GM18517 (cell line): ENCODE measurements around the gene CLCN6.

ENCODE experiments used
- ATAC-seq: cut with Tn5 transposase; IDR thresholded peaks from one replicate; pipeline ENCODE4 v1.9.1; 2021; ENCODE audit warnings: mild to moderate bottlenecking, moderate library complexity; ENCODE audit not compliant: unreplicated experiment

The CLCN6 gene, protein sequence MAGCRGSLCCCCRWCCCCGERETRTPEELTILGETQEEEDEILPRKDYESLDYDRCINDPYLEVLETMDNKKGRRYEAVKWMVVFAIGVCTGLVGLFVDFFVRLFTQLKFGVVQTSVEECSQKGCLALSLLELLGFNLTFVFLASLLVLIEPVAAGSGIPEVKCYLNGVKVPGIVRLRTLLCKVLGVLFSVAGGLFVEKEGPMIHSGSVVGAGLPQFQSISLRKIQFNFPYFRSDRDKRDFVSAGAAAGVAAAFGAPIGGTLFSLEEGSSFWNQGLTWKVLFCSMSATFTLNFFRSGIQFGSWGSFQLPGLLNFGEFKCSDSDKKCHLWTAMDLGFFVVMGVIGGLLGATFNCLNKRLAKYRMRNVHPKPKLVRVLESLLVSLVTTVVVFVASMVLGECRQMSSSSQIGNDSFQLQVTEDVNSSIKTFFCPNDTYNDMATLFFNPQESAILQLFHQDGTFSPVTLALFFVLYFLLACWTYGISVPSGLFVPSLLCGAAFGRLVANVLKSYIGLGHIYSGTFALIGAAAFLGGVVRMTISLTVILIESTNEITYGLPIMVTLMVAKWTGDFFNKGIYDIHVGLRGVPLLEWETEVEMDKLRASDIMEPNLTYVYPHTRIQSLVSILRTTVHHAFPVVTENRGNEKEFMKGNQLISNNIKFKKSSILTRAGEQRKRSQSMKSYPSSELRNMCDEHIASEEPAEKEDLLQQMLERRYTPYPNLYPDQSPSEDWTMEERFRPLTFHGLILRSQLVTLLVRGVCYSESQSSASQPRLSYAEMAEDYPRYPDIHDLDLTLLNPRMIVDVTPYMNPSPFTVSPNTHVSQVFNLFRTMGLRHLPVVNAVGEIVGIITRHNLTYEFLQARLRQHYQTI

DNA sequence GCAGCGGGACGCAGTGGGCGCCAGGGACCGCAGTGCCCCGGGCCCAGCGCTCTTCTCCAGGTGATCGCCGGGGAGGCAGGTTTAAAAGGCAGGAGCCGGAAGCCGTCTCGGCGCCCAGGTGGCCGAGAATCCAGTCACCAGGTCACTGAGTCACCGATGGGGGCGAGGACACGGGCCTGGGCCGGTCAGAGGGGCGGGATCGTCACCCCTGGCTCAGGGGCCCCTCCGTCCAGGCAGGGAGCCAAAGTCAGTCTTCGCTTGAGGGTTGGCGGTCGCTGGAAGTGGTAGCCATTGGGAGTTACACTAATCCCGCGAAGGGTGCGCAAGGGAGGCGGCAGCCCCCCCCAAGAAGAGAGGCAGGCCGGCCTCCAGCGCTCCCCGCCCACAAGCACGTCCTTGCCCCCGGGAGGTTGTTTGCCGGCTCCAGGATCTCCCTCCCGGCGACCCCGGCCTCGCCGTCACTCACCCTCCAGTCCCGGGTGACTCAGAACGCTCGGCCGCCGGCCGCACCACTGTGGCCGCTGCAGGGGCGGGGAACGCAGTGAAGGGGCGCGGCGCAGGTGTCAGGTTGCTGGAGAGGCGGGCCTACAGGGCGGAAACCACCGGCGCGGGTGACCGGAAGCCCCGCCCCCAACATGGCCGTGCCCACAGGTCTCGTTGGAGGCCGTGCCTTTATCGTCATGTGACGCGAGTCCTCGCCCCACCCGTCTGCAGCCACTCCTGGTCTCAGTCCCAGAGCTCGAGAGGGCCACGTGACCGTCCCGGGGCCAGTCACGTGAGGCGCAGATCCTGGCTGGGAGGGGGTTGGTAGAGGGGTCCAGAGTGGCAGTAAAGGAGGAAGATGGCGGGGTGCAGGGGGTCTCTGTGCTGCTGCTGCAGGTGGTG lies at the start of gene CLCN6, which contains the start of gene MTHFR:
CLCN6 (plus strand) TSS at position 770 of the 885 bp plus-strand sequence; CDS start at position 842, 72 bp downstream.
MTHFR (minus strand) TSS at position 543 of the 885 bp plus-strand sequence. CDS start 2,848 bp downstream, outside the sequence.
- ATAC-seq: peak; percentile 78

DNA sequence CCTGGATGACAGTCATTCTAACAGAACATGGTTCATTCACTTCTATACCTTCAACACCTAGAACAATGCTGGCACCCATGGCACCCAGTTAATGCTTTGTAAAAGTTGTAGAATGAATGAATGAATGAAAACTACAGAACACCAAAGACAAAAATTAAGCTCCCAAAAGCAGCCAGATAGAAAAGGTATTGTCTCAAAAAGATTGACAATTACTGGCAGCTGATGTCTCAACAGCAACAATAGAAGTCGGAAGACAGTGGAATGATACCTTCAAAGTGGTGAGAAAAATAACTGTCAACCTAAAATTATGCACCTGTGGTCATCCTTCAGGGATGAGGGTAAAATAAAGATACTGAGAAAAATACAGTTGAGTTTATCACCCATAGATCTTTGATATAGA lies 48.9 kb upstream of the CLCN6 start:
- no peak for ATAC-seq

DNA sequence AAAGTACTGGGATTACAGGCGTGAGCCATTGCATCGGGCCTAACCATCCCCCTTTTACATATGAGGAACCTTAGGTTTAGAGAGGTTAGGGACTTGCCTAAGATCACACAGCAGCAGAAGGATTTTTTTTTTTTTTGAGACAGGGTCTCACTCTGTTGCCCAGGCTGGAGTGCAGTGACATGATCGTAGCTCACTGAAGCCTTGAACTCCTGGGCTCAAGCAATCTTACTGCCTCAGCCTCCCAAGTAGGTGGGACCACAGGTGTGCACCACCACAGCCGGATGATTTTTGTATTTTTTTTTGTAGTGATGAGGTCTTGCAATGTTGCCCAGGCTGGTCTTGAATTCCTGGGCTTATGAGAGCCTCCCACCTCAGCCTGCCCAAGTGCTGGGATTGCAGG lies 46.2 kb upstream of the CLCN6 start:
- no peak for ATAC-seq

DNA sequence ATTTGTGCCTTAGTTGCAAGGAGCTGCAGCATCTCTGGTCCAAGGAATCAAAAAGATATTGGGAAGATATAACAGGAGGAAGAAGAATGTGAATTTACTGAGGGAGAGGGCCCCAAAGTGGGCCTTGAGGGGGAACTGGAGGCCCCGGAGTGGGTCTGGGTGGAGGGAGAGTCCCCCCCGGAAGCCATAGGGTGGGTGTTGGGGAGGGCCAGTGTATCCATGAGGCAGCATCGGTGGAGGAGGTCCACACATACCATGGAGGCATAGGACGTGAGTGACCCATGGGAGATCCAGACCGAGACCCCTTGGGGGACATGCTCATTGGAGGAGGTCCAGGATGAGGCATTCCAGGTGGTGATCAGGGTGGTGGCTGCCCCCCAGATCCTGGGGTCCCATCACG lies 44.7 kb upstream of the CLCN6 start:
- no peak for ATAC-seq

DNA sequence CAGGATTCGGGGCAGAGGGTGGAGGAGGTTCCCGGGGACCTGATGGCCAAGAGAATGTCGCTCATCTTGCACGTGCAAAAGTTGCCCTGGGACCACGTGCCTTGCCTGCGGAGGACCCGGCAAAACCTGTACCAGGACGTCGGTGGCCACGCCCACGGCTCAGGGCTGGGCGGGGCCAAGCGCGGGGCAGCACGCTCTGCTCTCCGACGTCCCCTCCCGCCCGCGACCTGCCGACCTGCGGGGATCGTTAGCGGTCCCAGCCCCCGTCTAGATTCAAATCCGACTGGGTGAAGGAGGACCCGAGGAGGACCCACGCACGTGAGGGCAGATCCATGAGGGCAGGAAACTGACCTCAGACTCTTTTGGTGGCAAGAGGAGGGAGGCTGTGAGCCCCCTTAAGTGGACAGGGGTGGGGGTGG lies 44.0 kb upstream of the CLCN6 start, which contains the start of gene C1orf167:
C1orf167 (plus strand) TSS at position 206 of the 419 bp plus-strand sequence. CDS start 2,208 bp downstream, outside the sequence.
- no peak for ATAC-seq

DNA sequence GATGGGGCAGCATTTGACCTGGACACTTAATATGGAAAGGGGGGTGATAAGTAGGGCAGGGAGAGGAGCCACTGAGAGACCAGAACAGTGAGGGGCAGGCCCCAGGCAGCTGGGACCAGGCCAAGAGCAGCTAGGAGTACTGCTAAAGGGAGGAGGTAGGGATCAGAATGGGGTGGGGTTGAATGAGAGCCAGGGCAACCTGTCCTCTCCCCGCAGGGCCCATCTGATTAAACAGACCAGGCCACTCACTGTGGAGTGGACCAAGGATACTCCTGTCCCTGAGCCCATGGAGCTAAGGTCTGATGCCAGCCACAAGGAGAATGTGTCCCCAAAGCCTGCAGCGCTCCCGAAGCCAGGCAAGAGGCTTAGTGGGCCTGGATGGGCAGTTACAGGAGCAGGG lies 41.9 kb upstream of the CLCN6 start:
- no peak for ATAC-seq

DNA sequence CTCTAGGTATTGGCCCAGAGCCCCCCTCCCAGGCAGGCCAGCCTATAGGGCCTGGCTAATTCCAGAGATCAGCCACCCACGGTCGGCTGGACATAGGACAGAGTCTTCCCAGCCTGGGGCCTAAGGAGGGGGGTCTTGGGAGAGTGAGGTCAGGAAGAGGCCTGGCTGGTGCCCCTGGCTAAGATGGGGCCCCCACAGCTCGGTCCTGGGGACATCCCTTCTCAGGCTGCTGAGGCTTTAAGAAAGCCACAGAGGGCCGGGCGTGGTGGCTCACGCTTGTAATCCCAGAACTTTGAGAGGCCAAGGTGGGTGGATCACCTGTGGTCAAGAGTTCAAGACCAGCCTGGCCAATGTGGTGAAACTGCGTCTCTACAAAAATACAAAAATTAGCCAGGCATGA lies 41.5 kb upstream of the CLCN6 start:
- no peak for ATAC-seq

DNA sequence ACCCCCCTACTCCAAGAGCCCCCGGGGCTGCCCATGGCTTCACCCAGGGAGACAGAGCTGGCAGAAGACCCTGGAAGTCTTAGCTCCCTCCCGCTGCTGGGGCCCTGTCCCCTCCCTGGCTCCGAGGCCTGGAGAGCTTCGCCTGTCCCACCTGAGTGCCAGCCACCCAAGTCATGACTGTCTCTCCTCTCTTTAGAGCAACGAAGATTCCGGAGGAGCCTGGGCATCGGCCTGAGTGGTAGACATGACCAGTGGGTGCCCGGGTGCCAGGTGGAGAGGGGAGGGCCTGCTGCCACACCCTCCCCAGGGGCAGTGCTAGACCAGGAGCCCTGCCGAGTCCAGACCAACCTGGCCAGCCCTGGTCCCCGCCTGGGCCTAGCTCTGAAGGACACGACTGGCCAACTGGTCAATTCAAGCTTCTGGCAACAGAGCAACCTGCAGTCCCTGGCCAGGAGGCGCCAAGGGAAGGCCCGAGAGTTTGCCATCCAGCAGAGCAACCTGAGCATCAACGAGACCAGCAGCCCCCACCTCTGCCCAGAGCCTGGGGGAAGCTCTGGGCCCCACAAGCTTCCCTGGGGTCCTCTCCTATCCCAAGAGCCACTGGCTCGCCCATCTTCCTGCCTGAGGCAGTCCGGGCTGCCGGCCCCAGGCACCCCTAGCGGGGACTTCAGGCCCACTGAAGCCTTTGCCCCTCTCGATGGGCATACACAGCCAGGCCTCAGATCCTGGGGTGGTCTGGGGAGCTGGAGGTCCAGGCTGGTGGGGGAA lies 40.1 kb upstream of the CLCN6 start:
- ATAC-seq: no peak

DNA sequence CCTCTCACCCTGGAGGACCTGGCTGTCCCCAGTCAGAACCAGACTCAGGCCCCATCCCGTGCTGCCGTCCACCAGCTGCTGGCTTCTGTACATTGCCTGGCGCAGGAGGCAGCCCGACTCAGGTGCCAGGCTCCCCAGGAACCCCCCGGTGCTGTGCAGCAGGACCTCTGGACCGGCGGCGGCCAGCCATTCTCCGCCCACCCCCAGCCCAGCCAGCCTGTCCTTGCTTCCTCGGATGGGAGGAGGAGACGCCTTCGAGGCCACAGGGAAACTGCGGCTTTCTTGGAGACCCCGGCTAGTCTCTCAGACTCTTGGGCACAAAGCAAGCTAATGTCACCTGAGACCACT lies 39.6 kb upstream of the CLCN6 start:
- no peak for ATAC-seq

DNA sequence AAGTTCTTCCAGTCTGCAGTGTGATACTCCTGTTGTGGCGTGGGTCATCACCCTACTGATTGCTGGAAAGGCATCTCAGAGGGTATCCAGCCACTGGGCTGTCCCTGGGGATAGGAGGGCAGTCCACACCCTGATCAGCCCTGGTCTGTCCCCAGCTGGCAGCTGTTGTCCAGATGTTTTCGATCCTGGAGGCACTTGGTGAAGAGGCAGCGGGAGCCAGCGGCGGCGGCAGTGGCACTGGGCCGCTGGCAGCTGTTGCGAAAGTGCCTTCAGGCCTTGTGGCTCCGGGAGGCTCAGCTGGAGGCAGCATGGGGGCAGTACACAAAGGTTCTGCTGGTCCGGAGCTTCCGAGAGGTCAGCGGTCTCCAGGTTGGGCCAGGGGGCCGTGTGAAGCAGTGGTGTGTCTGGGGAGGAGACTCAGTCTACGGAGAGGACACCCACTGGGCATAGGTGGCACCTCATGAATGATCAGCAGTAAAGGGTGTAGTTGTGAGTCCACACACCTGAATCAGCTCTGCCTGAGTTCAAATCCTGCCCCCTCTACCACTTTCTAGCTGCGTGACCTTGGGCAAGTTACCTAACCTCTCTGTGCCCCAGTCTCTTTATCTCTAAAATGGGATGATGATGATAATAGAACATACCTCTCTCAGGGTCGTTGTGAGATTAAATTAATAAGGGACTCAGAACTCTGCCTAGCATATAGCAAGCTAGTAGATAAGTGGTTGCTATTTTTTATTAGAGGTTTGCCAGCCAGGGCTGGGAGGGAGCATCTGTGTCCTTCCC lies 37.9 kb upstream of the CLCN6 start:
- no peak for ATAC-seq

DNA sequence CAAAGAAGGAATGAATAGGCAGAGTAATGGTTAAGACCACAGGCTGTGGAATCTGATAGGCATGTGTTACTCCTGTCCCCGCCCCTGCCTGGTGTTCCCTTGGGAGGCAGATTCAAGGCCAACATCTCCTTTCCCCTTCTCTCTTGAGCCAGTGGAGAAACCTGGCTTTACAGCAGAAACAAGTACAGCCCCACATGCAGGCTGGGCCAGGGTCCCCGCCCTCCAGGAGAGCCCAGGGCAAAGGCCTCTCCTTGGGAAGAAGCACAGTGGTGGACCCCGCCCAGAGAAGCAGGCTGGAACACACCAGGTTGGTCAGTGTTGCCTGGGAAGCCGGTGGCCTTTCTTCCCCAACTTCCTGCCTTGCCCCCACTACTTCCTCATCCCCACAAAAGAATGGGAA lies 37.2 kb upstream of the CLCN6 start:
- no peak for ATAC-seq

DNA sequence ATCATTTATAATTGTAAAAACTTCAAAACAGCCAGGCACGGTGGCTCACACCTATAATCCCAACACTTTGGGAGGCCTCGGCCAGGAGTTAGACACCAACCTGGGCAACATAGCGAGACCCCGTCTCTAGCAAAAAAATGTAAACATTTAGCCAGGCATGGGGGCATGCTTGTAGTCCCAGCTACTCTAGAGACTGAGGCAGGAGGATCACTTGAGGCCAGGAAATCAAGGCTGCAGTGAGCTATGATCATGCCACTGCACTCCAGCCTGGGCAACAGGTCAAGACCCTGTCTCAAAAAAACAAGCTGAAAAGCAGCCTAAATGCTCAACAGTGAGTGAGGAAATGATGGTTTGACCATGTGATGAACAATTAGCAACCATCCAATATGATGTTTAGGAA lies 36.7 kb upstream of the CLCN6 start:
- no peak for ATAC-seq

DNA sequence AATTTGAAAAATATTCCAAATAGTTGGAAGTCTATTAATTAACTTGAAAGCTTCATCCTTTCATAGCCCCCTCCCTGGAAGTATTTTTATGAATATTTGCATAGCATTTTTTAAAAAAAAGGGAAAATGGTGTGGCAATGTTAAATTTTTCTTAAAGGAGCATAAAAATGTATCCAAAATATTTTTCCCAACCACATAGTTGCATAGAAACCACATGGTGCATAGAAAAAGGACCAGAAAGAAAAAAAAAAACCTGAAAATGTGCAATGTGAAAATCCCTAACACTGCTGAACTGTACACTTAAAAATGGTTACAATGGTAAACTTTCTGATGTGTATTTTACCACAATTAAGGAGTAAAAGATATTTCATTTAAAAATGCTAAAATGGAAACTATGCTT lies 36.0 kb upstream of the CLCN6 start:
- no peak for ATAC-seq

DNA sequence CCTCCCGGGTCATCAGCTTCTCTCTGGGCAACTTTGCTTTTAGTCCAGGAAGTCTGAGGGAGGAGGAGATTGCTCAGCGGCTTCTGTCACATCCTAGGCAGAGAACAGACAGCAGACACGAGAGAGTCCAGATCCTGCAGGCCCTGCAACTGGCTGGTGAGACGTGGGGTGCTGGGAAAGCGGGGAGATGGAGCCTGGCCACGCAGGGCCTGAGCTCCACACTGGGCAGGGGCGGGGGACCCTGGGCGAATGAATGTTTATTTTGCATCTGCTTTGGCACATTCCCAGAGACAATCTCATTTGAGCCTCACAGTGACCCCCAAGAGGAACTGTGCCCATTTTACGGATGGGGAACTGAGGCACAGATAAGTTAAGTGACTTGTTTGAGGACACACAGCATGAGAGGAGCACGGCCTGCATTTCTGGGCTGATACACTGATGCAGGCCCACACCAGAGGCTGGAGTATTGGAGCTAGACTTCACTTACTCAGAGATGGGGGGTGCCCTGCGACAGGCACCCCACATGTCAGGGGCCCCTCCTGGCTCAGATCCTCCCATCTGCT lies 34.4 kb upstream of the CLCN6 start:
- no peak for ATAC-seq

DNA sequence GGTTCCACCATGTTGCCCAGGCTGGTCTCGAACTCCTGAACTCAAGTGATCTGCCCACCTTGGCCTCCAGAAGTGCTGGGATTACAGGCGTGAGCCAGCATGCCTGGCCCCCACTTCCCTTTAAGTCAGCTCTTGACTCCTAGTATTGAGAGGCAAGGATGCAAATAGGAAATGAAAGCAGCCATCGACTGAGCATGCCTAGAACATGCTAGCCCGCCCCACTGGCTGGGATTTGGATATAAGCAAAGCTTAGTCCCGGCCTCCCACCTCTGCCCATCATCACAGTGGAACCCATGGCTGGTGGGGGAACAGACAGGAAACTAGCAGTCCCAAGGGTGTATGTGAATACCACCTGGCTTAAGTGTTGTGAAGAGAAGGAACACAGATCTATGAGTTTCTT lies 33.5 kb upstream of the CLCN6 start:
- no peak for ATAC-seq

DNA sequence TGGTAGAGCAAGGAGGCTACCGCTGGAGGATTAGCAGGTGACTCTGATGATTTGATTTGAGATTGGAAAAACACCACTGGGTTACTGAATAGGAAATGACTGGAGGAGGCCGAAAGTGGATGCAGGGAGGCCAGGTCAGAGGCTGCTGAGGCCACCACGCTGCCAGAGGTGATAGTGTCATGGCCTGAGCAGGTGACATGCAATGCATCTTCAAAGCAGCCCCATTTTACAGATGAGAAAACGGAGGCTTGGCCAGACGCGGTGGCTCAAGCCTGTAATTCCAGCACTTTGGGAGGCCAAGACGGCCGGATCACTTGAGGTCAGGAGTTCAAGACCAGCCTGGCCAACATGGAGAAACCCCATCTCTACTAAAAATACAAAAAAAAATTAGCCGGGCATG lies 31.2 kb upstream of the CLCN6 start:
- no peak for ATAC-seq

DNA sequence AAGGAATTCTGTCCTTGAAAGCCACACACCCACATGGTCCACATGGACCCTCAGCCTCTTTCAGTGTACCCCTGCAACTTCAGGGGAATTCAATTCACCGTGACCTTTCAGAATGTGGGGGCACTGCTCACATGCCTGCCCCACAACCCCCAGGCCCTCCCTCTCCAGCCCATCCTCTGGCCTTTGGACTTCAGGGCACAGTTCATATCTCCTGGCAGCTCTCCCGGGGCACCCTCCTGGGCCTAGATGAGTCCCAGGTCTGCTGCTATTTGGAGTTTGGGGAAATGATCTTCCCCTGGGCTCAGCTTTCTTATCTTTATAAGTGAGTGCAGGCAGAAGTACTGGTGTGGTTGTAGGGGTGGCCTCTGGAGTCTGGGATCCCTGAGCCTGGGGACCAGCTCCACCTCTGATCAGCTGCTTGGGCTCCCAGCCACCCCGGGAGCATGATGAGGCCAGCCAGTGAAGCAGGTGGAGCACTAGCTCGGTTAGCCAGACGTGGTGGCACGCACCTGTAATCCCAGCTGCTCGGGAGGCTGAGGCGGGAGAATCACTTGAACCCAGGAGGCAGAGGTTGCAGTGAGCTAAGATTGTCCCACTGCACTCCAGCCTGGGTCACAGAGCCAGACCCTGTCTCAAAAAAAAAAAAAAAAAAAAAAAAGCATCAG lies 28.2 kb upstream of the CLCN6 start:
- no peak for ATAC-seq

DNA sequence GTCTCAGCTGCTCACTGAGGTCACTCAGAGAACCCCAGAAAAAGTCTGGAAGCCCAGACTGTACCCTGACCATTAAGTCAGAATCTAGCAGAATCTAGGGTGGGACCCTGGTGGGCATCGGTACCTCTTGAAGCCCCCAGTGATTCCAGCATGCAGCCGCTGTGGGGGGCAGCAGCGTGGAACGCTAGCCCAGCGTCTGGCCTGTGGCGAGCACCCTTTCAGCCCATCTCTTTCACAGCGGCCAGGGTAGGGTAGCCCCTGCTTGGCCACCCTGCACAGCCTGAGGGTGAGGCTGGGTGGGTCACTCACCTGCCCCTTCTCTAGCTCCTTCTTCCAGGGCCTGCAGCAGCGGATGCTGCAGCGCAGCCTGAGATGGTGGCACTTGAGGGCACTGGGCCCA lies 27.7 kb upstream of the CLCN6 start:
- no peak for ATAC-seq
